IPS-18a (cell line): ENCODE results near the gene MAP2K2.

Experiments used
- H3K27ac ChIP-seq: one replicate; pipeline ENCODE4 v1.5.1; 2013; ENCODE audit warnings: low read length
- H3K27me3 ChIP-seq: one replicate; pipeline ENCODE4 v1.6.1; 2013; ENCODE audit warnings: mild to moderate bottlenecking, low read length; ENCODE audit not compliant: control insufficient read depth, insufficient read depth
- H3K36me3 ChIP-seq: one replicate; pipeline ENCODE4 v1.6.1; 2013; ENCODE audit warnings: low read depth, low read length; ENCODE audit not compliant: control insufficient read depth
- H3K4me1 ChIP-seq: one replicate; pipeline ENCODE4 v1.6.1; 2013; ENCODE audit warnings: low read depth, low read length; ENCODE audit not compliant: control insufficient read depth
- H3K4me3 ChIP-seq: one replicate; pipeline ENCODE4 v1.5.1; 2013; ENCODE audit warnings: low read length
- H3K9ac ChIP-seq: one replicate; pipeline ENCODE4 v1.6.1; 2013; ENCODE audit warnings: mild to moderate bottlenecking, low read length, moderate library complexity
- H3K9me3 ChIP-seq: one replicate; pipeline ENCODE4 v1.6.1; 2013; ENCODE audit warnings: low read depth, low read length; ENCODE audit not compliant: control insufficient read depth

MAP2K2 gene

DNA sequence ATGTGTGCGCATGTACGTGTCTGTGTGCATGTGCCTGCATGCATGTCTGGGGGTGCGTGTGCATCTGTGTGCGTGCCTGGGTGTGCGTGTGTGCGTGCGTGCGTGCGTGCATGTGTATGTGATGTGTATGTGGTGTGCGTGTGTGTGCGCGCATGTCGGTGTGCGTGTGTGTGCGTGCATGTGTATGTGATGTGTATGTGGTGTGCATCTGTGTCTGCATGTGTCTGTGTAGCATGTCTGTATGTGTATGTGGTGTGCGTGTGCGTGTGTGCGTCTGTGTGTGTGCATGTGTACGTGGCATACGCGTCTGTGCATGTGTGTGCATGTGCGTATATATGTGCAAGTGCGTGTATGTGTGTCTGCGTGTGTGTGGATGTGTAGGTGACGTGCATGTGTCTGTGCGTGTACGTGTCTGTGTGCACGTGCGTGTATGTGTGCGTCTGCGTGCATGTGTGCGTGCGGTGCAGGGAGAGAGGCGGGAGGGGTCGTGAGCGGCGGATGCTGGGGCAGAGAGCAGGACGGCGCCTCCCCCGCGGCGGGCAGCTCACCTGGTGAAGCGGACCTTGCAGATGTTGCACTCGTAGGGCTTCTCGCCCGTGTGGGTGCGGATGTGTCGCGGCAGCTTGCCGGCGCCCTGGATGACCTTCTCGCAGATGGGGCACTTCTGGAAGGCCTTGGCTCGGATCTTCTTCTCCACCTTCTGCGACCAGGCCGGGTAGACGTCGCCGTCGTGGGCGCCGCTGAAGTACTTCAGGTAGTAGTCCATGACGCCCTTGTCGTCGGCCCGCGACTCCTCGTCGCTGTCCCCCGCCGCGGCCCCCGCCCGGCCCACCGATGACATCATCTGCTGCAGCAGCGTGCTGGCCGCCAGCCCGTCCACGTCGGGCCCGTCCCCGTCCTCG, 70.2 kb downstream of the MAP2K2 start:
- Histone ChIP-seq H3K4me3 (no peak overlapping the region), H3K9ac (no peak overlapping the region), H3K27me3 (no peaks in the 10 kb centered on the region), H3K27ac (no peak overlapping the region), H3K4me1 (no peaks in the 10 kb centered on the region), H3K36me3 (peaks cover 23% of the 10 kb centered on the region), H3K9me3 (no peaks in the 10 kb centered on the region)

DNA sequence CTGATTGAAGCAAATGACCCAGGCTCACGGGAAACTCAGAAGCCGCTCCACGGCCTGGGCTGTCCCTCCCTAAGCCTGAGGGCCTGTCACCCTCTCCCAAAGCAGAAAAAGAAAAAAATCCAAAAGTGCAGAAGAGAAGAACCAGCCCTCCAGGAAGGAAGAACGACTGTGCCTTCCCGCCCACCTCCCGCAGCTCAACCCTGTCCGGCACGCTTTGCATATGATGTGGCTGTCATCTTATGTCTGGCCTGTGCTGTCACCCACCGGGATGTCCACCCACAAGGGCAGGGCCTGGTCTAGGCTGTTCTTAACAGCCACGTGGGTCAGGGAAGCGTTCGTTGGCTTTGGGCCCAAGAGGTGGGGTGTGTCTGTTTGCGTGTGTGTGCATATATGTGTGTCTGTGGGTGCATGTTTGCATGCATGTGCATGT, 70.9 kb downstream of the MAP2K2 start:
- no peaks in the 10 kb centered on the region for H3K9me3 ChIP-seq
- no peak overlapping the region for H3K9ac ChIP-seq
- H3K27me3 ChIP-seq, result no peaks in the 10 kb centered on the region
- H3K4me3 ChIP-seq, result no peak overlapping the region
- H3K36me3 ChIP-seq, result peaks cover 23% of the 10 kb centered on the region
- no peak overlapping the region for H3K27ac ChIP-seq
- H3K4me1 ChIP-seq, result no peaks in the 10 kb centered on the region

DNA sequence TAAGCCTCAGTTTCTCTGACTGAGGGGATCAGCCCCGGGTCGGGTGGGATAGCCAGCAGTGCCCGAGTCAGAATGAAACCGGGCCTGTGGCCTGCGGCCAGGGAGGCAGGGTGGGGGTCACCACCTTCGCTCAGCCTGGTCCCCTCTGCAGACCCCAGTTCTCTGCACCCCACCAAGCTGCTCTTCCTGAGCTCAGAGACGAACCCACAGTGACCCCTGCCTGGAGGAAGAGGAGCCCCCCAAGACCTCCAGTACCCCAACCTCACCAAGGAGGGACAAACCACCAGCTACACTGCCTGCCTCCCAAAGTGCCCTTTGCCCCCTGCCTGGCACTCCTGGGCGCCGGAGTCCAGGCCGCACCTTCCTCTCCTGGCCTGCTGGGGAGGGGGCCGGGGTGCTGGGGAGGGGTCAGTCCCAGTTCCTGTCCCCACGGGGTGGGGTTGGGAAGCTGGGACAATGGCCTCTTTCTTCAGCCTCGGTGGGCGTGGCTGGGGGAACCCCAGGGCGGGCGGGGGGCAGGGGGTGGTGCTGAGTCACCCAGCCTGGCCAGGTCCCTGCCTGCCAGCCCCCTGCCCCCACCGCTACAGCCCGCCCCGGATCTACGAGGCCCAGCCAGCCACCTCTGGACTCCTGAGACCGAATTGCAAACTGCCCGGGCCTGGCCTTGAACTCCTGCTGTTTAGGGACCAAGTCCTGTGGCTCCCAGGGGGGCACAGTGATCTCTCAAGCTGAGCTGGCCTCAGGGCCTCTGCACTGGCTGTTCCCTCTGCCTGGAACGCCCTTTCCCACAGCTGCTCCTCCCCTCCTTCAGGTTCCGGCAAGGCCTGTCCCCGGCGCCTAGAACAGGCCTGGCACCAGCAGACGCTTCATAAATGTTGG, 71.6 kb downstream of the MAP2K2 start:
- no peak overlapping the region for H3K9ac ChIP-seq
- H3K9me3 ChIP-seq, result no peaks in the 10 kb centered on the region
- peaks cover 23% of the 10 kb centered on the region for H3K36me3 ChIP-seq
- H3K27me3 ChIP-seq, result no peaks in the 10 kb centered on the region
- no peaks in the 10 kb centered on the region for H3K4me1 ChIP-seq
- no peak overlapping the region for H3K4me3 ChIP-seq
- no peak overlapping the region for H3K27ac ChIP-seq

GRCh38 chr19:4051175-4052101, 72.5 kb downstream of the MAP2K2 start:
- Histone ChIP-seq H3K27me3 (no peaks in the 10 kb centered on the region), H3K4me3 (no peak overlapping the region), H3K4me1 (no peaks in the 10 kb centered on the region), H3K27ac (no peak overlapping the region), H3K9me3 (no peaks in the 10 kb centered on the region), H3K9ac (no peak overlapping the region), H3K36me3 (peaks cover 23% of the 10 kb centered on the region)

GRCh38 chr19:4049432-4049831, 74.5 kb downstream of the MAP2K2 start:
- no peak overlapping the region for H3K4me3 ChIP-seq
- H3K9me3 ChIP-seq, result no peaks in the 10 kb centered on the region
- no peak overlapping the region for H3K9ac ChIP-seq
- H3K36me3 ChIP-seq, result peaks cover 18% of the 10 kb centered on the region
- no peaks in the 10 kb centered on the region for H3K27me3 ChIP-seq
- H3K4me1 ChIP-seq, result no peaks in the 10 kb centered on the region
- H3K27ac ChIP-seq, result no peak overlapping the region

DNA sequence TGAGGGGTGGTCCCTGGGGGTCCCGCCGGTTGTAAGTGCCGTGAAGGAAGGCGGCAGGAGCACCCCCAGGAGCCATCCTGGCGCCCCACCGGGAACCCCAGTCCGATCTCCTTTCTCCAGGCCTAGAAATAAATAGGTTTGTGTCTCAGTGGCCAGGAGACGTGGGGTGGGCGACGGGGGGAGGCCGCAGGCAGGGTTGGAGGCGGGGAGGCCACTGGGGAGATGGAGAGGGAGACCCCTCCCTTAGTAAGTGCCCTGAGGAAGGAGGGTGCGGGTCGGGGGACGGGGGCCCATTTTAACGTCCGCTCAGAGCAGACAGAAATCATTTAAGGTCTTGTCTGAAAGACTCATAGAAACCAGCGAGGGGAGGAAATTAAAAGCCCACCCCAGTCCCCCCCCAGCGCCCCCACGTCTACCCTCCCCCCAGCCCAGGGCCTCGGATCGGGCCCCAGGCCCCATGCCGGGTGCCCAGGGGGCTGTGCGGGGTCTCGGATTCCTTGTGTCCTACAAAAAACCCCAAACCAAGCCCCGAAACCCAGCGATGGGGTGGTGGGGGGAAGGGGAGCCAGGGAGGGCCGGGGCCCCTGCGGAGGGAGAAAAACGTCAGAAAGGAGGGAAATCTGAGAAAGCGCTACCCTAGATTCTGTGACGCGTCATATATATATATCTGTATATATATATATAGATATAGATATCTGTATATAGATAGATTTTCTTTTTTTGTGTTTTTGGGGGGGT, 76.8 kb downstream of the MAP2K2 start:
- no peak overlapping the region for H3K27ac ChIP-seq
- H3K4me1 ChIP-seq, result no peaks in the 10 kb centered on the region
- peaks cover 8% of the 10 kb centered on the region for H3K36me3 ChIP-seq
- H3K9ac ChIP-seq, result no peak overlapping the region
- no peaks in the 10 kb centered on the region for H3K27me3 ChIP-seq
- no peak overlapping the region for H3K4me3 ChIP-seq
- H3K9me3 ChIP-seq, result no peaks in the 10 kb centered on the region

DNA sequence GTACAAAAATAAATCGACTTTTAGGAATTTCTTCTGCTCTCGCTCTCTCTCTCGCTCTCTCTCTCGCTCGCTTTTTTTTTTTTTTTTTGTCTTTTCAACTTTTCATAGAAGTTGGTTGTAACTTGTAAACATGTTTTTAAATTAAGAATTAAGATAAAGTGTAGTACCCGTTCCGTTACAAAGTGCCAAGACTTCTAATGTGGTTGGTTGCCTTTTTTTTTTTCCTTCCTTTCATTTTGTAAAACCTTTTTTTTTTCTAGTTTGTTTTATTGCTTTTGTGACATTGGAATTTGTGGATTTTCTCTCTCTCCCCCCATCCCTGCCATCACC, 77.6 kb downstream of the MAP2K2 start:
- no peak overlapping the region for H3K4me3 ChIP-seq
- H3K27me3 ChIP-seq, result no peaks in the 10 kb centered on the region
- no peak overlapping the region for H3K27ac ChIP-seq
- H3K9me3 ChIP-seq, result no peaks in the 10 kb centered on the region
- H3K36me3 ChIP-seq, result peaks cover 8% of the 10 kb centered on the region
- H3K9ac ChIP-seq, result no peak overlapping the region
- H3K4me1 ChIP-seq, result no peaks in the 10 kb centered on the region

- peaks cover 8% of the 10 kb centered on the region for H3K36me3 ChIP-seq
- H3K9ac ChIP-seq, result no peak overlapping the region
- no peak overlapping the region for H3K27ac ChIP-seq
- H3K4me3 ChIP-seq, result no peak overlapping the region
- no peaks in the 10 kb centered on the region for H3K4me1 ChIP-seq
- H3K9me3 ChIP-seq, result no peaks in the 10 kb centered on the region
- no peaks in the 10 kb centered on the region for H3K27me3 ChIP-seq
These were observed 78.1 kb downstream of the MAP2K2 start for GRCh38 chr19:4045597-4046361.

GRCh38 chr19:4044990-4045465, 78.9 kb downstream of the MAP2K2 start:
- Histone ChIP-seq H3K9ac (no peak overlapping the region), H3K4me3 (no peak overlapping the region), H3K27ac (no peak overlapping the region), H3K27me3 (no peaks in the 10 kb centered on the region), H3K9me3 (no peaks in the 10 kb centered on the region), H3K36me3 (peaks cover 4% of the 10 kb centered on the region), H3K4me1 (no peaks in the 10 kb centered on the region)
